PC-3 (cell line): ENCODE data around the gene LEMD2. TPM values are rescaled to one million over a fixed set of nuclear protein-coding genes. Genes with fewer than 3 reads are reported as not detected.

Source experiments
- ATAC-seq: fragments of 200-7000 bp; cut with Tn5 transposase; 2 replicates; pipeline ENCODE4 v1.9.1; 2020; ENCODE audit warnings: mild to moderate bottlenecking, moderate library complexity
- BruUV-seq: library from RNA; stranded (reverse); fragments of 400-500 nt; replicated peaks from 2 replicates; lab custom pipeline; 2021; lab: Mats Ljungman, UMichigan
- CTCF ChIA-PET: fragments of 300-600 bp; sonication (Branson Sonifier 250); formaldehyde crosslinking; loops from one replicate; lab custom pipeline; 2022; ENCODE audit warnings: antibody characterized with exemption; lab: Charles Lee
- POLR2A ChIA-PET: fragments of 300-600 bp; sonication (Branson Sonifier 250); formaldehyde crosslinking; loops from one replicate; lab custom pipeline; 2022; ENCODE audit warnings: antibody characterized with exemption; ENCODE audit not compliant: unreplicated experiment; lab: Charles Lee
- DNase-seq: peaks from one replicate; pipeline ENCODE4 v3.0.0-alpha.2; 2015
- H2AFZ ChIP-seq: fragments of 300-600 bp; sonication (generic); 2 replicates; pipeline ENCODE4 v1.6.0; 2016; ENCODE audit warnings: antibody characterized with exemption, low read length
- H3F3A ChIP-seq: fragments of 300-600 bp; sonication (generic); one replicate; pipeline ENCODE4 v1.6.0; 2017; ENCODE audit warnings: antibody characterized with exemption, low read length, control low read depth, mild to moderate bottlenecking; ENCODE audit not compliant: unreplicated experiment
- H3K27ac ChIP-seq: fragments of 300-600 bp; sonication (generic); 2 replicates; pipeline ENCODE4 v1.5.1; 2016; ENCODE audit warnings: mild to moderate bottlenecking, low read length
- H3K27me3 ChIP-seq: fragments of 300-600 bp; sonication (generic); 2 replicates; pipeline ENCODE4 v1.6.1; 2016; ENCODE audit warnings: low read length, mixed read lengths
- H3K36me3 ChIP-seq: fragments of 300-600 bp; sonication (generic); 2 replicates; pipeline ENCODE4 v1.6.1; 2016; ENCODE audit warnings: low read depth, mixed run types, low read length, mixed read lengths
- H3K4me1 ChIP-seq: fragments of 300-600 bp; sonication (generic); 2 replicates; pipeline ENCODE4 v1.5.1; 2016; ENCODE audit warnings: low read length; ENCODE audit not compliant: insufficient read depth
- H3K4me2 ChIP-seq: fragments of 300-600 bp; sonication (generic); 2 replicates; pipeline ENCODE4 v1.6.0; 2016; ENCODE audit warnings: low read length
- H3K4me3 ChIP-seq: fragments of 300-600 bp; sonication (generic); 2 replicates; pipeline ENCODE4 v1.5.1; 2016; ENCODE audit warnings: mild to moderate bottlenecking, low read length, mixed read lengths
- H3K79me2 ChIP-seq: fragments of 300-600 bp; sonication (generic); 2 replicates; pipeline ENCODE4 v1.6.1; 2017; ENCODE audit warnings: low read length, mixed read lengths
- H3K9ac ChIP-seq: fragments of 300-600 bp; sonication (generic); 2 replicates; pipeline ENCODE4 v1.6.0; 2016; ENCODE audit warnings: mild to moderate bottlenecking, low read length
- H3K9me2 ChIP-seq: fragments of 300-600 bp; sonication (generic); replicated peaks from 2 replicates; pipeline ENCODE4 v1.6.1; 2016; ENCODE audit warnings: mixed run types, low read length, mixed read lengths
- H3K9me3 ChIP-seq: fragments of 300-600 bp; sonication (generic); 2 replicates; pipeline ENCODE4 v1.6.1; 2016; ENCODE audit warnings: low read length, mixed read lengths
- H4K20me1 ChIP-seq: fragments of 300-600 bp; sonication (generic); 2 replicates; pipeline ENCODE4 v1.6.1; 2016; ENCODE audit warnings: low read length, mixed read lengths
- EZH2 ChIP-seq: fragments of 300-600 bp; sonication (generic); IDR thresholded peaks from one replicate; pipeline ENCODE4 v1.6.1; 2017; ENCODE audit warnings: antibody characterized with exemption, mild to moderate bottlenecking, low read length; ENCODE audit not compliant: unreplicated experiment
- EZH2phosphoT487 ChIP-seq: fragments of 300-600 bp; sonication (generic); IDR thresholded peaks from 2 replicates; pipeline ENCODE4 v1.6.1; 2018; ENCODE audit warnings: mild to moderate bottlenecking, antibody characterized with exemption, low read length, borderline replicate concordance
- intact Hi-C: fragments of 100-400 bp; cut with micrococcal nuclease; formaldehyde crosslinking; loops from 2 replicates; pipeline ENCODE4 v1.9.0; 2023
- total RNA-seq: library from RNA; depleted of rRNA; stranded (reverse); fragments of >200 nt; gene quantifications from 2 replicates; pipeline ENCODE4 v1.2.3, GENCODE V29; 2014
- TF ChIP-seq, protein P1 (sequence below): fragments of 300-600 bp; sonication (generic); conservative IDR thresholded peaks from 2 replicates; pipeline ENCODE4 v1.5.1; 2017; ENCODE audit warnings: antibody characterized with exemption, low read depth, mild to moderate bottlenecking, low read length

LEMD2 gene
- total RNA-seq, 1 experiment from 2014 or later: 54.5 TPM

- no peak for DNase-seq
- CTCF ChIA-PET: no interaction called here
- Histone ChIP-seq H3F3A (no peaks in the 10 kb centered on the region), H3K9me2 (no peaks in the 10 kb centered on the region), H4K20me1 (no peaks in the 10 kb centered on the region), H3K9me3 (no peaks in the 10 kb centered on the region), H3K79me2 (no peaks in the 10 kb centered on the region), H3K27me3 (no peaks in the 10 kb centered on the region), H3K4me1 (peaks cover 2% of the 10 kb centered on the region; the same call in 1 of the 2 replicates), H3K4me2 (no peak overlapping the region), H3K9ac (no peak overlapping the region), H3K27ac (no peak overlapping the region), H3K4me3 (no peak overlapping the region), H2AFZ (no peak overlapping the region), H3K36me3 (peaks cover 9% of the 10 kb centered on the region)
- POLR2A ChIA-PET: no interaction called here
- TSS peak; percentile 6 for BruUV-seq
- intact Hi-C loops: no loop called here
- ATAC-seq: no peak
- TF ChIP-seq EZH2 (no peak), EZH2phosphoT487 (no peak)
- TF ChIP-seq, protein P1, sequence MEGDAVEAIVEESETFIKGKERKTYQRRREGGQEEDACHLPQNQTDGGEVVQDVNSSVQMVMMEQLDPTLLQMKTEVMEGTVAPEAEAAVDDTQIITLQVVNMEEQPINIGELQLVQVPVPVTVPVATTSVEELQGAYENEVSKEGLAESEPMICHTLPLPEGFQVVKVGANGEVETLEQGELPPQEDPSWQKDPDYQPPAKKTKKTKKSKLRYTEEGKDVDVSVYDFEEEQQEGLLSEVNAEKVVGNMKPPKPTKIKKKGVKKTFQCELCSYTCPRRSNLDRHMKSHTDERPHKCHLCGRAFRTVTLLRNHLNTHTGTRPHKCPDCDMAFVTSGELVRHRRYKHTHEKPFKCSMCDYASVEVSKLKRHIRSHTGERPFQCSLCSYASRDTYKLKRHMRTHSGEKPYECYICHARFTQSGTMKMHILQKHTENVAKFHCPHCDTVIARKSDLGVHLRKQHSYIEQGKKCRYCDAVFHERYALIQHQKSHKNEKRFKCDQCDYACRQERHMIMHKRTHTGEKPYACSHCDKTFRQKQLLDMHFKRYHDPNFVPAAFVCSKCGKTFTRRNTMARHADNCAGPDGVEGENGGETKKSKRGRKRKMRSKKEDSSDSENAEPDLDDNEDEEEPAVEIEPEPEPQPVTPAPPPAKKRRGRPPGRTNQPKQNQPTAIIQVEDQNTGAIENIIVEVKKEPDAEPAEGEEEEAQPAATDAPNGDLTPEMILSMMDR: no peak
Observed at GRCh38 chr6:33770124-33770832, 18.7 kb downstream of the LEMD2 start.

DNA sequence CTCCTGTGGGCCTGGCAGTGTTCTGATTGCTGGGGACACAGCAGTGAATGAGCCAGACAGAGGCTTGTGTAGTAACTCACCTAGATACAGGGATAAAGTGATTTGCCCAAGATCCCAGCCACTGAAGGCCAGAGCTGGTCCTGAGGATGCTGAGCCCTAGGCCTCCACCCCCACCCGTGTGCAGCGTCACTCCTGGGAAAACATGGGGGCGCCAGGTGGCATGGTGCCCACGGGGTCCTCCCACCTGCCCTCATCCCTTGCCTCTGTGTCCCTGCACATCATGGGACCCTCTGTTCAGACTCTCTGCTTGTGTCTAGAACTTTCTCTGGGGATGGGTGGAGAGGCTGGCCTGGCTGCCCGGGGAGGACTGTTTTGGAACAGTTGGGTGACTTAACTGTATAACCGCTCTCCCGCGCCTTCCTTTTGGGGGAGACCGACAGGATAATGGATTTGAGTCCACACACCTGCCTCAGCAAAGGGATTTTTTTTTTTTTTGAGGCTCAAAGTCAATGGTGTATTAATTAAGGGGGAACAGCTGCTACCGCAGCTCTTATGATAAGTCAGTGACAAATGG lies 19.6 kb downstream of the LEMD2 start:
- H2AFZ ChIP-seq: no peak overlapping the region
- no peak overlapping the region for H3K4me3 ChIP-seq
- no peak overlapping the region for H3K27ac ChIP-seq
- TF ChIP-seq EZH2phosphoT487 (no peak), EZH2 (no peak)
- TF ChIP-seq, protein P1: no peak
- H3K9me2 ChIP-seq: no peaks in the 10 kb centered on the region
- no peak overlapping the region for H3K9ac ChIP-seq
- H3K79me2 ChIP-seq: no peaks in the 10 kb centered on the region
- intact Hi-C loops: loop anchor here (5.0 to 10.0 kb wide), 2 partner anchors 255 to 383 kb away; no protein-coding TSS in a partner anchor
- no peaks in the 10 kb centered on the region for H3F3A ChIP-seq
- CTCF ChIA-PET: interaction anchor here (1.0 kb wide), 1 partner anchor 29 kb away, joined by 3 read pairs; no protein-coding TSS in a partner anchor
- H4K20me1 ChIP-seq: no peaks in the 10 kb centered on the region
- H3K27me3 ChIP-seq: no peaks in the 10 kb centered on the region
- H3K4me2 ChIP-seq: no peak overlapping the region
- no TSS peak for BruUV-seq
- no peak for DNase-seq
- peaks cover 2% of the 10 kb centered on the region; the same call in 1 of the 2 replicates for H3K4me1 ChIP-seq
- POLR2A ChIA-PET: no interaction called here
- peaks cover 3% of the 10 kb centered on the region; the same call in 1 of the 2 replicates for H3K36me3 ChIP-seq
- ATAC-seq: no peak
- no peaks in the 10 kb centered on the region for H3K9me3 ChIP-seq
